DND-41 (cell line): ENCODE measurements around the gene TERB1.
A peak's percentile ranks its signal among the peaks of the same experiment; 100 is the strongest.

Experiments used
- ATAC-seq: fragments of 200-7000 bp; cut with Tn5 transposase; 3 replicates; pipeline ENCODE4 v1.9.1; 2021; ENCODE audit warnings: low read depth; ENCODE audit not compliant: insufficient read depth
- DNase-seq: peaks from one replicate; pipeline ENCODE4 v3.0.0-alpha.2; 2020
- H2AFZ ChIP-seq: 2 replicates; pipeline ENCODE4 v1.6.0; 2012; ENCODE audit warnings: low read depth, low read length
- H3K27ac ChIP-seq: 2 replicates; pipeline ENCODE4 v1.5.1; 2012; ENCODE audit warnings: low read length, inconsistent platforms
- H3K27me3 ChIP-seq: fragments of 200-600 bp; sonication (generic); 2 replicates; pipeline ENCODE4 v1.6.0; 2012; ENCODE audit warnings: low read length, mild to moderate bottlenecking, inconsistent platforms; ENCODE audit not compliant: insufficient read depth, poor library complexity
- H3K36me3 ChIP-seq: 2 replicates; pipeline ENCODE4 v1.5.1; 2012; ENCODE audit warnings: low read length, inconsistent platforms; ENCODE audit not compliant: insufficient read depth
- H3K4me1 ChIP-seq: 2 replicates; pipeline ENCODE4 v1.5.1; 2012; ENCODE audit warnings: mild to moderate bottlenecking, low read length; ENCODE audit not compliant: insufficient read depth
- H3K4me2 ChIP-seq: 2 replicates; pipeline ENCODE4 v1.6.0; 2012; ENCODE audit warnings: mild to moderate bottlenecking, moderate library complexity, low read length, inconsistent platforms; ENCODE audit not compliant: insufficient read depth
- H3K4me3 ChIP-seq, 2 experiments: fragments of 200-600 bp in 1 of 2; shearing (Covaris generic) in 1 of 2; 2 replicates each; pipeline ENCODE4 v1.5.1; 2012 to 2016; ENCODE audit warnings: inconsistent platforms in 2 of 2, low read length in 2 of 2, mild to moderate bottlenecking in 2 of 2, low read depth in 1 of 2, moderate library complexity in 1 of 2
- H3K79me2 ChIP-seq: 2 replicates; pipeline ENCODE4 v1.6.0; 2012; ENCODE audit warnings: low read length, inconsistent platforms; ENCODE audit not compliant: insufficient read depth
- H3K9ac ChIP-seq: 2 replicates; pipeline ENCODE4 v1.6.0; 2012; ENCODE audit warnings: low read depth, mild to moderate bottlenecking, inconsistent platforms, low read length, moderate library complexity
- H3K9me3 ChIP-seq: 2 replicates; pipeline ENCODE4 v1.5.1; 2012; ENCODE audit warnings: low read length, moderate library complexity, mild to moderate bottlenecking, inconsistent platforms; ENCODE audit not compliant: insufficient read depth, severe bottlenecking
- H4K20me1 ChIP-seq: 2 replicates; pipeline ENCODE4 v1.6.0; 2012; ENCODE audit warnings: low read length; ENCODE audit not compliant: insufficient read depth
- CTCF ChIP-seq: IDR thresholded peaks from 2 replicates; pipeline ENCODE4 v1.5.1; 2012; ENCODE audit warnings: borderline replicate concordance, low read length, moderate library complexity, mild to moderate bottlenecking; ENCODE audit not compliant: poor library complexity, severe bottlenecking; ENCODE audit errors: extremely low read depth
- EZH2 ChIP-seq: IDR thresholded peaks from 3 replicates; pipeline ENCODE4 v1.6.1; 2012; ENCODE audit warnings: borderline replicate concordance, low read depth, mild to moderate bottlenecking, moderate library complexity, low read length, inconsistent platforms; ENCODE audit not compliant: severe bottlenecking

The TERB1 gene

DNA sequence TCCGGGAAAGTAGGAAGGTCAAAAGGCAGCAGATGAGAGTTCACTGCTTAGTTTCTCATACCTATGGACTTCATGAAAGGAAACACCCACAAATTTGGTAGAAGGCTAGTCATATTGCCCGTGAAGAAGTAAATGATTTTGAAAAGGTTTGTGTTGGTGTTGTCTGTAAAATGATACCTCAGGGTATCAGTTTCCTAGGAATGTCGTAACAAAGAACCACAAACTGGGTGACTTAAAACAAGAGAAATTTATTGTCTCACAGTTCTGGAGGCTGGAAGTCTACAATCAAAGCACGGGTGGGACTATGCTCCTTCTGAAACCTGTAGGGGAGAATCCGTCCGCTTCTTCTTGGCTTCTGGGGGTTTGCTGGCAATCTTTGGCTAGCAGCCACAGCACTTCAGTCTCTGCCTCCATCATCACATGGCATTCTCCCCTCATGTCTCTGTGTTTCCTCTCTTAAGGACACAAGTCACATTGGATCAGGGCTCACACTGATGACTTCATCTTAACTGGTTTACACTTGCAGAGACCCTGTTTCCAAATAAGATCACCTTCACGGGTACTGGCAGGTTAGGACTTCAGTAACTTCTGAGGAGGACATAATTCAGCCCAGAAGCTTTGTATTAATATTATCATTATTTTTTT is 31.4 kb upstream of the TERB1 start:
- Histone ChIP-seq H2AFZ (no peak overlapping the region), H3K27me3 (no peaks in the 10 kb centered on the region), H3K36me3 (peaks cover 17% of the 10 kb centered on the region), H3K79me2 (peaks cover 30% of the 10 kb centered on the region), H3K4me1 (peaks cover 29% of the 10 kb centered on the region), H3K9ac (no peak overlapping the region), H3K4me3 (no peak overlapping the region), H3K27ac (no peak overlapping the region), H4K20me1 (peaks cover 18% of the 10 kb centered on the region), H3K9me3 (no peaks in the 10 kb centered on the region), H3K4me2 (no peak overlapping the region)
- DNase-seq (no peak), ATAC-seq (no peak)
- TF ChIP-seq CTCF (no peak), EZH2 (no peak)

DNA sequence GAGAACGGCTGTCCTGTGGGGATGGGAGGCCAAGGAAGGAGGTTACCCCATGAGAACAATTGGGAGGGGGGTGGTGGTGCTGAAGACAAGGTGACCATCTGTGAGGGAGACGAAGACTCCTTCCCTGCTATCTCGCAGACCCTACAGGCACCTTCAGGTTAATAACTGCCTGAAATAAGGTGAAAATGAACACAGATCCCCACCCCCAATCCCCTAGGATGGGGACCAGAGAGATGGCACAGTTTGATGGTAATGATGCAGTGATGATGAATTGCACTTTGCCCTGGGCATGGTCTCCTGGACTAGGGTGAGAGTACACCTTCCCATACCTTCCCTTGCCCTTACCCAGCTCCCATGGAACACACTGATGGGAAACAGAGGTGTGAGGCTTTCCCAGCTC is 30.8 kb upstream of the TERB1 start:
- Histone ChIP-seq H3K4me2 (no peak overlapping the region), H3K27ac (no peak overlapping the region), H3K27me3 (no peaks in the 10 kb centered on the region), H3K79me2 (peaks cover 36% of the 10 kb centered on the region), H3K4me3 (no peak overlapping the region), H2AFZ (peak overlapping the region; percentile 87), H3K9ac (no peak overlapping the region), H3K36me3 (peaks cover 21% of the 10 kb centered on the region), H3K4me1 (peaks cover 33% of the 10 kb centered on the region), H4K20me1 (peaks cover 21% of the 10 kb centered on the region), H3K9me3 (no peaks in the 10 kb centered on the region)
- ATAC-seq (no peak), DNase-seq (no peak)
- no peak for TF ChIP-seq EZH2
- TF ChIP-seq CTCF, result no peak

DNA sequence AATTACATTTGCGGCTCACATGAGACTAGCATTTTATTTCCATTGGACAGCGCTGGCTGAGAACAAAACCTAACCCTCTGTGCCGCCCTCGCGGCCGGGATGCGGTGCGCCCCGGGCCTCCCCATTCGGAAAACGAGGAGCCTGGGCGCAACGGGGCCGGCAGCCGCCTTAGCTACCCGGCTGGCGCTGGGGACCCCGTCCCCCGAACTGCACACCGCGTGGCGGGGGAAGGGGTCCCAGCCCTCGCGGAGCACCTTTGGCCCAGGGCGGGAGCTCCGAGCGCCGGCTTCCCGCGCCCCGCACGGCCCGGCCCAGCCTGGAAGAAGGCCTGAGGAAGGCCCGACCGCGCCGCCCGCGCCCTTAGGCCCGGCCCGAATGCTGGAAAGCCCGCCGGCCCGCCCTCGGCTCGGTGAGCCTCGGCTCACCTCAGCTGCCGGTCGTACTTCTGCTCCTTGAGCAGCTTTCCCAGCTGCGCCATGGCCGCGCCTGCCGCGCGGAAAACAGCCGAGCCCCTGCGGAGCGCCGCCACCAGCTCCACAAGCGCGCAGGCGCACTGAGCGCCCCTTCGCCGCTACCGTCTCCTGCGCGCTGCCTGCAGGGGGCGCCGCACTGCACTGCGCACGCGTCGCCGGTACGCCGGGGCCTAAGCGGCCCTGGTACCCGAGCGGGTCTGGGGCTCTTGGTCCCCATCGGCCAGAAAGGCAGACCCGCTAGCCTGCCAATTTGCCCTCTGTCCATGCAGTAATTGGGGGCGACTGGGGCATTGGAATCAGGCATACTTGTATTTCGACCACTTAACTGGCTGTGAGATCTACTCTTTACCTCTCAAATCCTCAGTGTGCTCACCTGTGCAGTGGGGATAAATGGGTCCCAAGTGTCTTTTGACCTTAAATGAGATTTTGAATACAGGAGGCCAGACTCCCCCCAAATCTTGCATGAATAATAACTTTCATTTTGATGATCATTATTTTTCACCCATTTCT is 29.3 kb upstream of the TERB1 start, which contains the start of gene NAE1:
NAE1 (minus strand) TSS at position 555 of the 983 bp plus-strand sequence; CDS start at position 478, 77 bp downstream.
- Histone ChIP-seq H3K36me3 (peaks cover 36% of the 10 kb centered on the region), H4K20me1 (peaks cover 28% of the 10 kb centered on the region), H3K4me2 (peak within 1 kb of the TSS; percentile 69), H3K4me1 (peaks cover 42% of the 10 kb centered on the region), H3K27me3 (no peaks in the 10 kb centered on the region), H3K79me2 (peaks cover 51% of the 10 kb centered on the region), H3K9me3 (no peaks in the 10 kb centered on the region), H3K4me3 (peak within 1 kb of the TSS; percentile 85 to 87), H2AFZ (peak within 1 kb of the TSS; percentile 87), H3K9ac (peak within 1 kb of the TSS; percentile 95), H3K27ac (peak within 1 kb of the TSS; percentile 89)
- ATAC-seq (peak; percentile 89), DNase-seq (peak; percentile 89)
- peak; percentile 98 for TF ChIP-seq CTCF
- no peak for TF ChIP-seq EZH2
